ENCODE measurements around the gene CYP27C1.

Gene CYP27C1

GRCh38 chr2:127155028-127155581 lies 65.0 kb downstream of the CYP27C1 start:
- Histone ChIP-seq H4K20me1 (no peaks in the 10 kb centered on the region), H3K4me3 (no peak overlapping the region), H3K27ac (no peak overlapping the region), H3K4me1 (peaks cover 45% of the 10 kb centered on the region), H3K36me3 (0 out of 2 replicates have a peak, but pooled peaks cover 4% of the 10 kb centered on the region), H3K9ac (no peak overlapping the region), H3K27me3 (no peaks in the 10 kb centered on the region), H3K4me2 (no peak overlapping the region), H3K9me3 (peaks cover 16% of the 10 kb centered on the region)
- no peak for TF ChIP-seq Cebpa-rat (IDR thresholded peaks at IDR 0.05)

- TF ChIP-seq Cebpa-rat (IDR thresholded peaks at IDR 0.05), result no peak
- H3K9ac ChIP-seq, result no peak overlapping the region
- no peak overlapping the region for H3K4me2 ChIP-seq
- no peak overlapping the region for H3K4me3 ChIP-seq
- H4K20me1 ChIP-seq, result no peaks in the 10 kb centered on the region
- H3K9me3 ChIP-seq, result peaks cover 16% of the 10 kb centered on the region
- H3K36me3 ChIP-seq, result 0 out of 2 replicates have a peak, but pooled peaks cover 4% of the 10 kb centered on the region
- H3K4me1 ChIP-seq, result peaks cover 42% of the 10 kb centered on the region
- H3K27ac ChIP-seq, result no peak overlapping the region
- no peaks in the 10 kb centered on the region for H3K27me3 ChIP-seq
Observed at GRCh38 chr2:127154396-127154795, 65.7 kb downstream of the CYP27C1 start.

- Histone ChIP-seq H3K4me2 (no peak overlapping the region), H3K4me1 (peaks cover 35% of the 10 kb centered on the region), H3K4me3 (no peak overlapping the region), H3K27ac (no peak overlapping the region), H4K20me1 (no peaks in the 10 kb centered on the region), H3K27me3 (no peaks in the 10 kb centered on the region), H3K9me3 (peaks cover 16% of the 10 kb centered on the region), H3K9ac (no peak overlapping the region), H3K36me3 (0 out of 2 replicates have a peak, but pooled peaks cover 4% of the 10 kb centered on the region)
- TF ChIP-seq Cebpa-rat (IDR thresholded peaks at IDR 0.05), result no peak
Observed at GRCh38 chr2:127153691-127154158, 66.4 kb downstream of the CYP27C1 start.

- Histone ChIP-seq H3K4me1 (peaks cover 9% of the 10 kb centered on the region), H3K4me2 (no peak overlapping the region), H3K9me3 (peaks cover 16% of the 10 kb centered on the region), H3K27me3 (no peaks in the 10 kb centered on the region), H3K27ac (no peak overlapping the region), H3K36me3 (0 out of 2 replicates have a peak, but pooled peaks cover 4% of the 10 kb centered on the region), H3K9ac (no peak overlapping the region), H4K20me1 (no peaks in the 10 kb centered on the region), H3K4me3 (no peak overlapping the region)
- TF ChIP-seq Cebpa-rat (IDR thresholded peaks at IDR 0.05), result no peak
Observed at GRCh38 chr2:127150996-127151395, 69.1 kb downstream of the CYP27C1 start.

- H3K4me1 ChIP-seq, result peaks cover 1% of the 10 kb centered on the region; the same call in 1 of the 2 replicates
Observed at GRCh38 chr2:127149384-127149783, 70.7 kb downstream of the CYP27C1 start.

GRCh38 chr2:127146820-127147502 lies 73.1 kb downstream of the CYP27C1 start:
- no peak for TF ChIP-seq Cebpa-rat (IDR thresholded peaks at IDR 0.05)
- Histone ChIP-seq H3K9me3 (peaks cover 16% of the 10 kb centered on the region), H3K4me1 (peaks cover 10% of the 10 kb centered on the region), H4K20me1 (no peaks in the 10 kb centered on the region), H3K27ac (no peak overlapping the region), H3K9ac (no peak overlapping the region), H3K27me3 (no peaks in the 10 kb centered on the region), H3K36me3 (0 out of 2 replicates have a peak, but pooled peaks cover 4% of the 10 kb centered on the region), H3K4me2 (no peak overlapping the region), H3K4me3 (no peak overlapping the region)

More at GRCh38 chr2:127149384-127149783, 70.7 kb downstream of the CYP27C1 start:
- H3K9me3 ChIP-seq, result peaks cover 16% of the 10 kb centered on the region
- no peak overlapping the region for H3K4me3 ChIP-seq
- no peak overlapping the region for H3K9ac ChIP-seq
- TF ChIP-seq Cebpa-rat (IDR thresholded peaks at IDR 0.05), result no peak
- H3K27ac ChIP-seq, result no peak overlapping the region
- H3K27me3 ChIP-seq, result no peaks in the 10 kb centered on the region
- no peak overlapping the region for H3K4me2 ChIP-seq
- H3K36me3 ChIP-seq, result 0 out of 2 replicates have a peak, but pooled peaks cover 4% of the 10 kb centered on the region
- no peaks in the 10 kb centered on the region for H4K20me1 ChIP-seq

GRCh38 chr2:127146071-127146725 lies 73.9 kb downstream of the CYP27C1 start:
- H3K4me3 ChIP-seq, result no peak overlapping the region
- H3K27me3 ChIP-seq, result no peaks in the 10 kb centered on the region
- no peak for TF ChIP-seq Cebpa-rat (IDR thresholded peaks at IDR 0.05)
- 0 out of 2 replicates have a peak, but pooled peaks cover 3% of the 10 kb centered on the region for H3K36me3 ChIP-seq
- no peak overlapping the region for H3K9ac ChIP-seq
- H3K4me2 ChIP-seq, result no peak overlapping the region
- no peak overlapping the region for H3K27ac ChIP-seq
- peaks cover 9% of the 10 kb centered on the region for H3K9me3 ChIP-seq
- H4K20me1 ChIP-seq, result no peaks in the 10 kb centered on the region
- peaks cover 10% of the 10 kb centered on the region for H3K4me1 ChIP-seq

GRCh38 chr2:127145280-127145895 lies 74.7 kb downstream of the CYP27C1 start:
- no peak overlapping the region for H3K27ac ChIP-seq

GRCh38 chr2:127143841-127144782 lies 76.0 kb downstream of the CYP27C1 start:
- Histone ChIP-seq H3K9me3 (no peaks in the 10 kb centered on the region), H3K4me1 (peaks cover 28% of the 10 kb centered on the region), H3K4me3 (no peak overlapping the region), H4K20me1 (no peaks in the 10 kb centered on the region), H3K9ac (no peak overlapping the region; the same call in 1 of the 2 replicates), H3K27ac (no peak overlapping the region), H3K27me3 (no peaks in the 10 kb centered on the region), H3K4me2 (peak overlapping the region; percentile 22), H3K36me3 (no peaks in the 10 kb centered on the region)
- TF ChIP-seq Cebpa-rat (IDR thresholded peaks at IDR 0.05), result no peak

More at GRCh38 chr2:127145280-127145895, 74.7 kb downstream of the CYP27C1 start:
- peaks cover 17% of the 10 kb centered on the region for H3K4me1 ChIP-seq
- no peak overlapping the region for H3K9ac ChIP-seq
- H3K4me3 ChIP-seq, result no peak overlapping the region
- no peaks in the 10 kb centered on the region for H4K20me1 ChIP-seq
- no peaks in the 10 kb centered on the region for H3K36me3 ChIP-seq
- TF ChIP-seq Cebpa-rat (IDR thresholded peaks at IDR 0.05), result no peak
- H3K4me2 ChIP-seq, result no peak overlapping the region
- no peaks in the 10 kb centered on the region for H3K27me3 ChIP-seq
- H3K9me3 ChIP-seq, result peaks cover under 1% of the 10 kb centered on the region
